Measurements from ENCODE around the gene PTH1R.

- peak; percentile 73 to 93 (median 88) for TF ChIP-seq CTCF (IDR thresholded peaks at IDR 0.05)
- no peak for TF ChIP-seq POLR2A (IDR thresholded peaks at IDR 0.05)
Observed at GRCh38 chr3:46909535-46910161, 32.1 kb downstream of the PTH1R start.

All from heart left ventricle (tissue), 13 donors.